SK-N-MC (cell line): Measurements from ENCODE around the gene ASB8.
A peak's percentile ranks its signal among the peaks of the same experiment; 100 is the strongest.

Experiments
- DNase-seq: peaks from one replicate; pipeline ENCODE4 v3.0.0-alpha.2; 2011; ENCODE audit warnings: low read depth, low spot score
- H3K27ac ChIP-seq: fragments of 200-600 bp; sonication (generic); 2 replicates; pipeline ENCODE4 v1.5.1; 2016; ENCODE audit warnings: mixed run types
- H3K36me3 ChIP-seq: fragments of 200-600 bp; sonication (generic); 2 replicates; pipeline ENCODE4 v1.6.1; 2017; ENCODE audit warnings: antibody characterized with exemption, low read length, mixed read lengths; ENCODE audit not compliant: insufficient read depth
- H3K4me3 ChIP-seq: fragments of 200-600 bp; sonication (generic); 2 replicates; pipeline ENCODE4 v1.5.1; 2016
- H3K9ac ChIP-seq: fragments of 200-600 bp; sonication (generic); 2 replicates; pipeline ENCODE4 v1.8.0; 2017; ENCODE audit warnings: mixed run types, mixed read lengths; ENCODE audit not compliant: insufficient read length
- H3K9me3 ChIP-seq: fragments of 200-600 bp; sonication (generic); 2 replicates; pipeline ENCODE4 v1.6.1; 2017; ENCODE audit warnings: low read depth, mild to moderate bottlenecking, antibody characterized with exemption, low read length, moderate library complexity, mixed read lengths
- EZH2 ChIP-seq: fragments of 200-600 bp; sonication (generic); IDR thresholded peaks from one replicate; pipeline ENCODE4 v1.6.1; 2017; ENCODE audit warnings: antibody characterized with exemption
- FOXP2 ChIP-seq: optimal IDR thresholded peaks from 2 replicates; pipeline ENCODE3; 2011; ENCODE audit warnings: mild to moderate bottlenecking, moderate library complexity; ENCODE audit not compliant: insufficient read depth; ENCODE audit errors: extremely low read length, control extremely low read depth
- POLR2AphosphoS5 ChIP-seq: IDR thresholded peaks from 2 replicates; pipeline ENCODE4 v1.6.1; 2012; ENCODE audit warnings: mild to moderate bottlenecking, low read depth, low read length, borderline replicate concordance

ASB8 gene

DNA sequence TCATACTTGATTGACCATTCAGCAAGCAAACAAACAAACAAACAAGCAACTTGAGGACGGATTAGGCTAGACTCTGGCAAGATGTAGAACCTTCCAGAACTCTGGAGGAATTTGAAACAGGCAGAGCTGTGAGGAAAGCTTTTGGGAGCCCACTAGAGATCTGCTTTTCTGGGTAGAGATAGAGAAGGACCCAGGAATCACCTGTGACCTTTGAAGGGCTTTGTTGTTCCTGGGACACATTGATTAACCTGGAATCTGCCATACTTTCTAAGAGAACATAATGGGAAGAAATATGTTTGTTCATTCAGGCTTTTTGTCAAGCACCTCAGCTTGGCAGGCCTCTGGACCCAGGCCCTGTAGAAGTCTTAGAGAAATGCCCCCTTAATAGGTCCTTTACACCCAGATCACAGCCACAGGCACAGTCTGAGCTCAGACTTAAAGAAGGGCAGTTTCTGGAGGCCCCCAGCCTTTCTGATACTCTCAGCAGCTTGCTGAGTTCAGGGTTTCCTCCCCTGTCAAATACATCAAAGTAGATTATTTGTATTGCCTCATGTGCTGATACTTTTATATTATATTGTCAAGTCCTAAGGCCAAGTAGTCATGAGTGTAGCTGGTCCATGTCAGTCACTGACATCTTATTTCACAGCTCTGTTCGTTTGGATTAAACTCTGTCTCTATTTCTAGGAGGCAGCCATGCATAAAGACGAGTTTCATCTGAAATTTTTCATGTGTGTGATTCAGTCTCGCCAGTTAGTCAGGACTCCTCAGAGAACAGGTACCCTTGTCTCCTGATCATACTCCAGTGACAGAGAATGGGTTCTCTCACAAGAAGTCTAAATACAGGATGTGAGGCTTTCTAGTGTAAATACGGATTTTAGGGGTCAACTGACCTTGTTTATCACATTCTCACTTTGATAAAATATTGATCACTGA, 50.4 kb downstream of the ASB8 start:
- DNase-seq = no peak
- Histone ChIP-seq H3K27ac (peak overlapping the region; percentile 94), H3K4me3 (peak overlapping the region; percentile 88), H3K9ac (peak overlapping the region; percentile 93), H3K9me3 (no peaks in the 10 kb centered on the region), H3K36me3 (no peaks in the 10 kb centered on the region)
- TF ChIP-seq EZH2 (no peak), FOXP2 (no peak), POLR2AphosphoS5 (no peak)

DNA sequence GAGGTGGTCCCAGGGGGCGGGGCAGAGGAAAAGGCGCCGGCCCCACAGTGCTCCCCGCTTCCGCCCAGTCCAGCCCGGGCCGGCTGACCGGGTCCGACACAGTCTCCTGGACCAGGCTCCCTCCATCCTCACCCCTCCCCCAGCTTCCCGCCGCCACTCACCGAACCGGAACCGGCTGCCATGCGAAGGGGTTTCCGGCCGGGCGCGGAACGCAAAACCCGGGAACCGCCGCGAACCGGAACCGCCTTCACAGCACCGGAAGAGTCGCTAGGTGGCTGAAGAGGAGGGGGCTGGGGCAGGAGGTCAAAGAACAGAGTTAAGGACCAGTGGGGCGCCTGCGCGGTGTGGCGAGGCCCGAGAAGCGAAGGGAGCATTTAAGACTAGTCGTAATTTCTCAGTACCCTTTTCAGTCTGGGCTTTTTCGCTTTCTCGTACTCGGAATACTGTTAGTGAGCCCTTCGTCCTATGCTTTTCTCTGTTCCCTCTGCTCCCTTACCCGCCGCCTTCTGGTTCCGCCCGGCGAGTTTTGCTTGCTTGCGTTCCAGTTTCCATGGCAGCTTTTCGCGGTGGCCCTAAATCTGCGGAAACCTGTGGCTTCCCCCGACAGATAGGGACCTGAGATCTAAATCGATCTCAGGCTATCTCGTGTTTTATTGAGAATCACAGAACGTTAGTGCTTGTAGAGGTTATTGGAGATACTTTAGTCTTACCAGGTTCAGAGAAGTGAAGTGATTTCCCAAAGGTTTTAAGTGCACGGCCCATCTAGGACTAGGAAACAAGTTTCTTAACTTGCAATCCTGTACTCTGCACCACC, 51.2 kb downstream of the ASB8 start, which contains the start of gene SENP1:
SENP1 (minus strand) TSS at position 213 of the 814 bp plus-strand sequence. CDS start 4,607 bp downstream, outside the sequence.
- H3K9ac ChIP-seq = peak within 1 kb of the TSS; percentile 93
- no peaks in the 10 kb centered on the region for H3K36me3 ChIP-seq
- peak within 1 kb of the TSS; percentile 88 for H3K4me3 ChIP-seq
- peak within 1 kb of the TSS; percentile 94 for H3K27ac ChIP-seq
- TF ChIP-seq POLR2AphosphoS5 (peak; percentile 42; the same call in 1 of the 2 replicates), FOXP2 (no peak), EZH2 (no peak)
- H3K9me3 ChIP-seq = no peaks in the 10 kb centered on the region
- DNase-seq = peak; percentile 72

DNA sequence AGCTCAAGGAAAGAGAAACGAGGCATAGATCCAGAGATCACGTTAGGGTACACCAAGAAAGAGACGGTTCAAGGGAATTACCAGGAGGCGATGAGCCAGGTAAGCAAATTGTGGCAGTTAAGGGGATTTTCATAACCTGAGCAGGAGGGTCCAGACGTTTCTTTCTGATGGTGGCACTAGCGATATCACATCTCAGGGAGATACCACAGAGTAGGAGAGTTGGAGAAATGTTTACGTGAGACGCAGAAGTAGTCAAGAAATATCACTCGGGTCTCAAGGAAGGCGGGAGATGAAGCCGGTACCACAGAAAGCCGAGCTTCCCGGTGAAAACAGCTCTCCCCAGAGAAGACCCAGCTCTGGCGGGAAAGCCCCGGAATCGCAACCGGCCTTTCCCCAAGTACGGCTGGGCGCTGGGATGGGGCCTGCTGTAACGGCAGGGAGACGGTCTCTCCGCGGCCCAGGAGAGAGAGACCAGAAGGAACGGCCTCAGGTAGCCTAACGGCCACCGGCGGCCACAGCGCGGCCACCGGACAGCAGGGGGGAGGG, 51.9 kb downstream of the ASB8 start:
- H3K36me3 ChIP-seq = 0 out of 2 replicates have a peak, but pooled peaks cover 3% of the 10 kb centered on the region
- peak overlapping the region; percentile 94; the same call in 1 of the 2 replicates for H3K27ac ChIP-seq
- no peaks in the 10 kb centered on the region for H3K9me3 ChIP-seq
- no peak for TF ChIP-seq POLR2AphosphoS5
- no peak for TF ChIP-seq EZH2
- no peak for TF ChIP-seq FOXP2
- no peak for DNase-seq
- peak overlapping the region; percentile 88 for H3K4me3 ChIP-seq
- peak overlapping the region; percentile 93 for H3K9ac ChIP-seq

DNA sequence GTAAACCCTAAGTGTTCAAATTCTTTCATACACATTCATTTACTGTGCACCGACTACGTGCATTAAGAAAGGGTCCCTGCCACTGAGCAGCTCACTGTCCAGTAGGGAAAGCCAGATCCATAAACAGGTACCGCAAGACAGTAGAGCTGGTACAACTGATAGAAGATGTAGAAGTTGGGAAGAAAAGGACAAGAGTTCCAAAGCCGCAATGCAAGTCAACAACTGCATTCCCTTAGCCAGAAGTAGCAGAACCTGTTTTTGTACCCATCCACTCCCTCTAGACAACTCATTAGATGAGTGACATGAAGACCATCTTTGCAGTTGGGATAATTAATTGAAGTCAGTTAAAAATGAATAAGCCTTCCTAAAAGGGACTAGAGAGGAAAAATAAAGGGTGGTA, 52.8 kb downstream of the ASB8 start:
- Histone ChIP-seq H3K36me3 (0 out of 2 replicates have a peak, but pooled peaks cover 3% of the 10 kb centered on the region), H3K9me3 (no peaks in the 10 kb centered on the region), H3K4me3 (peak overlapping the region; percentile 88), H3K27ac (no peak overlapping the region), H3K9ac (peak overlapping the region; percentile 93)
- no peak for DNase-seq
- TF ChIP-seq EZH2 (no peak), POLR2AphosphoS5 (no peak), FOXP2 (no peak)
